MM.1S (cell line): ENCODE measurements around the gene STARD6.

Source experiments
- CTCF ChIP-seq: fragments of 300-600 bp; sonication (generic); IDR thresholded peaks from 2 replicates; pipeline ENCODE4 v1.5.1; 2016; ENCODE audit warnings: antibody characterized with exemption, low read length, mixed read lengths
- EZH2 ChIP-seq: fragments of 300-600 bp; sonication (generic); optimal IDR thresholded peaks from 2 replicates; pipeline ENCODE3; 2017; ENCODE audit warnings: low read depth, mild to moderate bottlenecking, antibody characterized with exemption, low read length, mixed read lengths

DNA sequence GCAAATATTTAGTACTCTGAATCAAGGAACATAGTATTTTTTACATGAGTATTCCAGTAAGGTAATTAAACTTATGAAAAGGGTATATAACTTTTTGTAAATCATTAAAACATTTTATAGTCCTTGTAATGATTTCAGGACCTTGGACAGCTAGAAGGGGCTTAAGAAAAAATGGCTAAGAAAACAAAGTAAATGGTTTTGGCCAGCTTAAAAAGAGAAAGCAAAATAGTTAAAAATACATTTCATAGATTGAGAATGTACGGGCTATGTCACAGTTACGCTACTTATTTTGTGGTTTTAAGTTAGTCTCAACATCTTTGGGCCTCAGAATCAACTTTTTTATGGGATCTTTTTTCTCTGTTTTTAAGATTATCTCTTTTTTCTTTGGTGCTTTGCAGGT, 61.6 kb downstream of the STARD6 start:
- no peak for TF ChIP-seq CTCF
- no peak for TF ChIP-seq EZH2
